GM18508 (cell line): Measurements from ENCODE around the gene MRPS18A.

ENCODE experiments used
- ATAC-seq: cut with Tn5 transposase; IDR thresholded peaks from one replicate; pipeline ENCODE4 v1.9.1; 2021; ENCODE audit warnings: moderate number of reproducible peaks; ENCODE audit not compliant: insufficient read depth, unreplicated experiment

MRPS18A gene

GRCh38 chr6:43699564-43700186 lies 12.1 kb upstream of the MRPS18A start:
- ATAC-seq: no peak

DNA sequence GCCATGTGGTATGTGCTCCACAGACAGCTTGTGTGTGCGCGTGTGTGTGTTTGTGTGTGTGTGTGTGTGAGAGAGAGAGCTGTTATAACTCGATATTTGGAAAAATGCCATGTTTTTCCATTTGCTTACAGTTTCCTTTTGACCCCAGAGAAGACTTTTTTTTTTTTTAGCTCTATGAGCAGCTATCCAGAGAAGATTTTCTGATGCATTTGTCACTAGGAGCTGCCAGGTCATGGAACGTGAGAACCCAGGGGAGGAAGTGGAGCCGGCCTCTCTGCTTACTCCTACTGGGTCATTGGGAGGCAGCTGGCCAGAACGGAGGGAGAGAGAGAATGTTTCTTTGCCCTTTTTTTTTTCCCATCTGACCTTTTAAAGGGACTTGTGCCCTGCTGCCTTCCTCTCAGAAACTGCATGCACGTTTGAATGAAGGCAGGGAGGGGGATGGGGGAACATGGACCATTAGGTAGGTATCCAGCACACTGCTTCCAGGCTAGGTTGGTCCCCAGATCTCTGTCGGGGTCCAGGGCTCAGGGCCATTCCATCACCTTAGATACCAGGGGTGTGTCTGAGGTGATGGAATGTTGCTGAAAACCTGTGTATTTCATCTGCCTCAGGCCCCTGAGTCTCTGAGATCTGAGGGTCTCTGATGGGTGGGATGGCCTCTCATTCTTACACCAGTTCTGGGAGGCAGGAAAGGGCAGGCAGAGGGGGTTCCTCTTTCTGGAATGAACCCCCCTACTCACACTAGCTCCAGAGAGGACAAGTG lies 11.2 kb upstream of the MRPS18A start:
- no peak for ATAC-seq

DNA sequence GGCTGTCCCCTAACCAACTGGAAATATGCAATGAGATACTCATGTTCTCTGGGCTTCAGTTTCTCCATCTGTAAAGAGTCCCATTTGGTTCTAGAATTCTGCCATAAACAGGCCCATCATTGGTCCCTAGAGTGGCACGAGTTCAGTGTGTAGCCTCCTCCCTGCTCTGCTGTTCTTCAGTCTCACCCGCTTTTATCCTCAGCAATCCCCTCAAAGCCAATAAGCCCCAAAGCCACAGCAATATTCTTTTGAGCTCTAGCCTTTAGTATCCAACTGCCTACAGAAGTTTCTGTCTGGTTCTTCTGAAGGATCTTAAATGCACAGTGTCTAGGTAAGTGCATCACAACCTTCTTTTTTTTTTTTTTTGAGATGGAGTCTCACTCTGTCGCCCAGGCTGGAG lies 9.8 kb upstream of the MRPS18A start:
- no peak for ATAC-seq

DNA sequence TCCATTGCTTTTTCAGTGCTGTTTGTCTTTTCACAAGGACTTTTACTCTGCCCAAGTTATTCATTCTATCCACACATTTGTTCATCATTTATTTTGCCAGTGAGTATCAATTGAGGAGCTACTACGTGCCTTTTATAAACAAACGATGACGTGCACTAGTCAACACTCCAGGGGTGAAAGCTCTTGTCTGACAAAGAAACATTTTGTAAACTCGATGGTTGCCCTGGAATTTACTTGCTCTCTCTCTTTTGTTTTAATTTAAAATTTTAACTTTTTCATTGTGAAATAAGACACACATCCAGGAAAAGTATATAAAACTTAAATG lies 8.3 kb upstream of the MRPS18A start:
- no peak for ATAC-seq

- ATAC-seq: no peak
These were observed 7.8 kb upstream of the MRPS18A start for GRCh38 chr6:43695215-43695966.

- no peak for ATAC-seq
These were observed 1.8 kb upstream of the MRPS18A start for GRCh38 chr6:43689421-43689820.

GRCh38 chr6:43687079-43687436 lies 533 bp downstream of the MRPS18A start:
- no peak for ATAC-seq

DNA sequence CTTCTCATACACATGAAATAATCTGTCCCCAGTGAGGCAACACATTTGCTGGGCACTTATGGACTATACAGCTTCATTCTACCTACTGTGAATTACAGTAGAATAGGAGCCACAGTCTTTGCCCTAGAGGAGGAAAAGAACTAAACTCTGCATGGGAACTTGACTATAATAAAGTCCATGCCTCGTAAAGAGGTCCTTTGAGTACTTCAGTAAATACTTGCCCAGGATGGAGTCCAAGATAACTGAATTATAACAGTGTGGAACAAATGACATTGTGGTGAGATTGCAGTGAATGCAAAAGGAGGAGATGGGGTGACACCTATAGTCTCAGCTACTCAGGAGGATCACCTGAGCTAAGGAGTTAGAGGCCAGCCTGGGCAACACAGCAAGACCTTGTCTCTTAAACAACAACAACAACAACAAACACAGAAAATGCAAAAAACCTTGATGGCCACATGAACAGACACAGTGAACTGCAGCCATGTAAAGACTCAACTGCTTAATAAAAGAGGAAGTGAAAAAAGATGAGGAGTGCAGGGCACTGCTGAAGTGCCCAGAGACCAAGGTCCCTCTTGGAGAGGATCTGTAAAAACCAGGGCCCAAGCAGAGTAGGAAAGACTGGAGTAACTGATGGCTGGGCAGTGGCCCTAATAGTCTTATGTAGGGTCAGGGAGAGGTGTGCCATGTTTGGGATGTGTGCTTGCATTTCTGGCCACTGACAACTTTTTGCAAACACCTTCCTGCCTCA lies 3.7 kb downstream of the MRPS18A start:
- no peak for ATAC-seq

DNA sequence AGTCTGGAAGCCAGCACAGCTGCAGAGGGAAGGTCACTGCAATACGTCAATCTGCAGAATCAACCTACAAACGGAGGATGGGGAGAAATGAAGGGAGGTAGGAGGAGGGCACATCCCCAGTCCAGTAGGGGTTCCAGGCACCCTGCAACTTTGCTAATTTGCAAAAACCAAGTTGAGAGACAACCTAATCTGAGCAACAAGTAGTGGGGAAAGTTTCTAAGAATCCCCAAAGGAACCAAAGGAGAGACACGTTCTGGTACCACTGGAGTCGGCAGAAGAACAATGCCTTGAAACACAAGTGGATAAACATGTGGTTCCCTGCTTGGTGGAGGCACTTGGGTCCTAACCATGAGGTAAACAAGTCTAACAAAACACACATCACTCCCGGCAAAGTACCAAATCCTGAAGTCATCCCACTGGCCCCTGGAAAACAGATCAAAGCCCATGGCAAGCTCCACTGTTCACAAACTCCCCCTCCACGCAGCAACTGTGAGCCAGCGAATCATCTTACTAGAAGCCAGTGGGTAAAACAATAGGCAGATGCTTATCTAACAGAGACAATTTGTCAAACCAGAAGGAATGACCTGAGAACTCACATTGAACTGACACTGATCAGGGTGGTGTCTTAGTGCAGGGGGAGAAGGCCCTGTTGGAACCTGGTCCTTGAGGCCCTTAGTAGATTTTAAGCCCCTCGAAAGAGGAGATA lies 4.7 kb downstream of the MRPS18A start:
- no peak for ATAC-seq

GRCh38 chr6:43681303-43681702 lies 6.3 kb downstream of the MRPS18A start:
- no peak for ATAC-seq

DNA sequence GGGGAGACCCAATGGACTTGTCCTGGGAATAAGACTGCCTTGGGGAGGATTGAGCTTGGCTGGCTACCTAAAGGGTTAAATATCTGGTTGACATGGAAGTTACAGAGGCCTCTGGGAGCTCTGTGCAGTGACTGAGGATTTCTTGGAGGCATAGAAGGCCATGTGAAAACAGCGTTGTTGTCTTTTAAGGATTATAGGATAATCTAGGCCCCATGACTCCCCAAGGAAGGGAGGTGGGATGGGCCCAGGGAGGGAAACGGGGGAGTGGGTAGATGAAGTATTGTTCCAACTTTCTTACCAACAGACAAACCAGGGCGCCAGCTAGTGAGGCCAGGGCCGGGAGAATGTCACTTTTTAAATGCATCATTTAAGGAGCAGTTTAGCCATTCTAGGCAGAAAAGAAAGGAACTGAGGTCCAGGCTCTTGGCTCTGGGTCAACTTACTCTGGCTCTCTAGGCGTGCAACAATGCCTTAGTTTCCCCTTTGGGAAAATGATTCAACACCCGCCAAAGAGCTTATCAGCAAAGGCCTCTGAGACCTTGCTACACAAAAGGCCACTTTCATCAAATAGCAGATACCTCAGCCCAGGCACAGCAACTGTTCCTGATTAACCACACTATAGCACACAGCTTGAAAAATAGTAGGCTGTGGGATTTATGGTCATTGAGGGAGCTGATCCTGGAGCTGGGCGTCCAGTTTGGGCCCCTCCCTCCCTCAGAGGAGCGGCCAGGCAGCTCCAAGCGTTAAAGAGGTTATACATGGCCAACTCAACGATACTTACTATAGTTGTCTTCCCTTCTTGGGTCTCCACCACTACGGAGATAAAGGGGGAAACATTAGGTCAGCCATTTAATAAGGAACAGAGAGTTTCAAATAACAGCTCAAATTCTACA lies 7.0 kb downstream of the MRPS18A start:
- no peak for ATAC-seq

DNA sequence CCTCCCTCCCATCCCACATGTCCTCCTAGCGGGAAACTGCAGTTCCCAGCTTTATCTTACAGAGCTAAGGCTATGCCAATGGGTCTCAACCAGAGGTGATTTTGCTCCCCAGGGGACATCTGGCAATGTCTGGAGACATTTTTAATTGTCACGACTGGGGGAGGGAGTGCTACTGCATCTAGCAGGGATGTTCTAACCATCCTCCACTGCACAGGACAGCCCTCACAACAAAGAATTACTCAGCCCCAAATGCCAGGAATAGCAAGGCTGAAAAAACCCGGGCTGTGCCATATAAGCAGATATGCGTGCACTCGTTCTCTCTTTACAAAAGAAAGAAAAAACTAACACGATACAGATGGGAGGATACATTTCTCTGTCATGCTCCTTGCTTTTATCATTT lies 8.5 kb downstream of the MRPS18A start:
- ATAC-seq: no peak

- no peak for ATAC-seq
These were observed 9.2 kb downstream of the MRPS18A start for GRCh38 chr6:43678341-43678740.

- ATAC-seq: no peak
These were observed 9.8 kb downstream of the MRPS18A start for GRCh38 chr6:43677759-43678158.

- no peak for ATAC-seq
These were observed 10.5 kb downstream of the MRPS18A start for GRCh38 chr6:43676962-43677606.

- ATAC-seq: no peak
These were observed 12.7 kb downstream of the MRPS18A start for GRCh38 chr6:43674921-43675320.

GRCh38 chr6:43674291-43674690 lies 13.3 kb downstream of the MRPS18A start:
- ATAC-seq: no peak

DNA sequence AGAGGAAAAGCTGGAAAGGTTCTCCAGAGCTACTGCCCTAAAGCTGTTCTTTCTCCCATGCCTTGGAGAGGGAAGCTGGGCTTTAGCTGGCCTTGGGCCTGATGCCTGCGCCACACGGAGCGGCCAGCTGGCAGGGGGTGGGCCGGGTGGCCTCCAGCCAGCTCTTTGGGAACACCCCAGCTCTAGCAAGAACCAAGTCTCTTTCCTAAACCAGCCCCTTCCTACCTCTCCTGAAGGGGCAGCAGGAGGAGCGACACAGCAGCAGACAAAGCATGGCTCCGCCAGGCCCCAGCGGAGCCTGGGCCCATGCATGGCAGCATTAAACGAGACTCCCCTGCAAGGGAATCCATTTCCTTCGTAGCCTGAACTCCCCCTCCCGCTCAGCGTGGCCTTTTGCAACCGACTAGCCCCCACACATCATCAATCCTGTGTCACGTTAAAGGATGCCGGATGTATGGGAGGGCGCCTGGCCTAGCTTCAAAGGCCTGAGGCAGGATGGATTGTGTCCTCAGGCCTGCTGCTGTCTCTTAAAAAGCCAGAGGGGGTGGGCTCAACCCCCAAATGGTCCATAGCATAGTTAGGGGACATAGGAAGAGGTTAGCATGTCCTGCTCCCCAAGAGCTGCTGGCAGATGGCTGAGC lies 14.0 kb downstream of the MRPS18A start:
- ATAC-seq: no peak
